Gastroesophageal sphincter (tissue), 3 donors: ENCODE results near the gene ADAM12.

Experiments used
- POLR2A ChIP-seq, 2 donors: fragments of 450-650 bp; IDR thresholded peaks; one replicate each; pipeline ENCODE4 v1.6.1; 2017; ENCODE audit warnings: antibody characterized with exemption in 2 of 2, mild to moderate bottlenecking in 2 of 2, moderate library complexity in 1 of 2
- POLR2AphosphoS5 ChIP-seq: sonication (generic); formaldehyde crosslinking; IDR thresholded peaks from one replicate; pipeline ENCODE4 v1.6.1; 2017; ENCODE audit warnings: antibody characterized with exemption
- TF ChIP-seq, protein P1 (sequence below), 4 experiments: fragments of 200-600 bp in 2 of 4; fragments of 450-650 bp in 2 of 4; sonication (generic) in 1 of 4; IDR thresholded peaks; one replicate each; pipeline ENCODE4 v1.5.1; 2017 to 2019; ENCODE audit warnings: antibody characterized with exemption in 4 of 4, mild to moderate bottlenecking in 2 of 4, moderate library complexity in 2 of 4

DNA sequence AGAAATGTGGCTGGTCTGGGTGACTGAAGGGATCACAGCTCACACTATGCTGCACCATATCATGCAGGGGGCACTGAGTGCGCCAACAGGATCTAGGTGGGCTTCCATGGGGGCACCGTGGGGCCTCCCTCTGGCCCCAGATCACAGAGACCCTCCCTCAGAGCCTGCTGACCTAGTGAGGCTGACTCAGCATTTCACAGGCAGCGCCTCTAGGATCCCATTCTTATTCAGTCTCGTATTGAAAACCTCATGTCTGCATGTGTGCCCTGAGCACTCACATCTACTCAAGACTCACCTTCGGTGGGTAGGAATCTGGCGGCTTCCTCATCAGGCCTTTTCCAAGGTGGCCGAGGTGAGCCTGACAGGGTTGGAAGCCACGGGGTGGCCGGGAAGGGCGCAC is 350.3 kb downstream of the ADAM12 start:
- no peak for TF ChIP-seq POLR2A (IDR thresholded peaks at IDR 0.05)
- TF ChIP-seq, protein P1, sequence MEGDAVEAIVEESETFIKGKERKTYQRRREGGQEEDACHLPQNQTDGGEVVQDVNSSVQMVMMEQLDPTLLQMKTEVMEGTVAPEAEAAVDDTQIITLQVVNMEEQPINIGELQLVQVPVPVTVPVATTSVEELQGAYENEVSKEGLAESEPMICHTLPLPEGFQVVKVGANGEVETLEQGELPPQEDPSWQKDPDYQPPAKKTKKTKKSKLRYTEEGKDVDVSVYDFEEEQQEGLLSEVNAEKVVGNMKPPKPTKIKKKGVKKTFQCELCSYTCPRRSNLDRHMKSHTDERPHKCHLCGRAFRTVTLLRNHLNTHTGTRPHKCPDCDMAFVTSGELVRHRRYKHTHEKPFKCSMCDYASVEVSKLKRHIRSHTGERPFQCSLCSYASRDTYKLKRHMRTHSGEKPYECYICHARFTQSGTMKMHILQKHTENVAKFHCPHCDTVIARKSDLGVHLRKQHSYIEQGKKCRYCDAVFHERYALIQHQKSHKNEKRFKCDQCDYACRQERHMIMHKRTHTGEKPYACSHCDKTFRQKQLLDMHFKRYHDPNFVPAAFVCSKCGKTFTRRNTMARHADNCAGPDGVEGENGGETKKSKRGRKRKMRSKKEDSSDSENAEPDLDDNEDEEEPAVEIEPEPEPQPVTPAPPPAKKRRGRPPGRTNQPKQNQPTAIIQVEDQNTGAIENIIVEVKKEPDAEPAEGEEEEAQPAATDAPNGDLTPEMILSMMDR (IDR thresholded peaks at IDR 0.05) = no peak
- no peak for TF ChIP-seq POLR2AphosphoS5
